Neural cell (in vitro differentiated cells): ENCODE data around the gene GAS7. TPM values are rescaled to one million over a fixed set of nuclear protein-coding genes. Genes with fewer than 3 reads are reported as not detected.

Experiments
- H2AFZ ChIP-seq: fragments of 200-600, 300-800 bp; sonication (generic), shearing (Covaris generic); 2 replicates; pipeline ENCODE4 v1.6.0; 2014; ENCODE audit warnings: low read depth, mild to moderate bottlenecking, antibody characterized with exemption, low read length, moderate library complexity
- H3F3A ChIP-seq: fragments of 200-600 bp; shearing (Covaris generic); 2 replicates; pipeline ENCODE4 v1.6.1; 2016; ENCODE audit warnings: mild to moderate bottlenecking, moderate library complexity, mixed read lengths, antibody characterized with exemption, low read length; ENCODE audit not compliant: insufficient read depth, poor library complexity, severe bottlenecking
- H3K27ac ChIP-seq: fragments of 200-600, 300-800 bp; sonication (generic), shearing (Covaris generic); 2 replicates; pipeline ENCODE4 v1.5.1; 2014; ENCODE audit warnings: mild to moderate bottlenecking, low read length, moderate library complexity
- H3K27me3 ChIP-seq: fragments of 300-800, 200-600 bp; sonication (generic), shearing (Covaris generic); 2 replicates; pipeline ENCODE4 v1.6.0; 2014; ENCODE audit warnings: mild to moderate bottlenecking, low read depth, low read length, moderate library complexity; ENCODE audit not compliant: insufficient read depth
- H3K36me3 ChIP-seq: fragments of 300-800, 200-600 bp; sonication (generic), shearing (Covaris generic); 2 replicates; pipeline ENCODE4 v1.5.1; 2014; ENCODE audit warnings: mild to moderate bottlenecking, antibody characterized with exemption, low read length, moderate library complexity; ENCODE audit not compliant: insufficient read depth
- H3K4me2 ChIP-seq: fragments of 300-800, 200-600 bp; sonication (generic), shearing (Covaris generic); 2 replicates; pipeline ENCODE4 v1.6.0; 2014; ENCODE audit warnings: mild to moderate bottlenecking, low read length
- H3K4me3 ChIP-seq: fragments of 300-800, 200-600 bp; sonication (generic), shearing (Covaris generic); 2 replicates; pipeline ENCODE4 v1.5.1; 2014; ENCODE audit warnings: mild to moderate bottlenecking, low read length, moderate library complexity
- H3K79me2 ChIP-seq: fragments of 200-600 bp; shearing (Covaris generic); replicated peaks from 2 replicates; pipeline ENCODE4 v1.6.0; 2014; ENCODE audit warnings: mild to moderate bottlenecking, low read length, moderate library complexity; ENCODE audit not compliant: insufficient read depth
- H3K9ac ChIP-seq: fragments of 300-800, 200-600 bp; sonication (generic), shearing (Covaris generic); 2 replicates; pipeline ENCODE4 v1.6.1; 2016; ENCODE audit warnings: mild to moderate bottlenecking, low read length, mixed read lengths
- H3K9me2 ChIP-seq: fragments of 200-600 bp; shearing (Covaris generic); 2 replicates; pipeline ENCODE4 v1.6.1; 2016; ENCODE audit warnings: mild to moderate bottlenecking, low read length, mixed read lengths; ENCODE audit not compliant: insufficient read depth
- H3K9me3 ChIP-seq: fragments of 200-600, 300-800 bp; sonication (generic), shearing (Covaris generic); 2 replicates; pipeline ENCODE4 v1.6.1; 2016; ENCODE audit warnings: mild to moderate bottlenecking, mixed run types, low read length, moderate library complexity, mixed read lengths
- H4K20me1 ChIP-seq: fragments of 200-600 bp; shearing (Covaris generic); 2 replicates; pipeline ENCODE4 v1.6.1; 2016; ENCODE audit warnings: mild to moderate bottlenecking, mixed run types; ENCODE audit not compliant: insufficient read depth
- EP300 ChIP-seq: fragments of 450-650 bp; conservative IDR thresholded peaks from 2 replicates; pipeline ENCODE4 v1.6.1; 2014; ENCODE audit warnings: antibody characterized with exemption, mild to moderate bottlenecking, moderate library complexity; ENCODE audit not compliant: poor library complexity, severe bottlenecking
- EZH2 ChIP-seq: fragments of 200-600, 300-800 bp; shearing (Covaris generic), sonication (generic); IDR thresholded peaks from 2 replicates; pipeline ENCODE4 v1.6.1; 2014; ENCODE audit warnings: antibody characterized with exemption, low read length, borderline replicate concordance, mild to moderate bottlenecking; ENCODE audit not compliant: insufficient read depth, poor library complexity, severe bottlenecking
- MXI1 ChIP-seq: fragments of 450-650 bp; conservative IDR thresholded peaks from 2 replicates; pipeline ENCODE4 v1.6.1; 2014; ENCODE audit warnings: antibody characterized with exemption, mild to moderate bottlenecking; ENCODE audit not compliant: poor library complexity, severe bottlenecking
- POLR2AphosphoS5 ChIP-seq: IDR thresholded peaks from 2 replicates; pipeline ENCODE4 v1.6.1; 2012
- RAD21 ChIP-seq: fragments of 450-650 bp; conservative IDR thresholded peaks from 2 replicates; pipeline ENCODE4 v1.6.1; 2014; ENCODE audit warnings: antibody characterized with exemption, mild to moderate bottlenecking, moderate library complexity
- SMC3 ChIP-seq: fragments of 450-650 bp; conservative IDR thresholded peaks from 2 replicates; pipeline ENCODE4 v1.6.1; 2014; ENCODE audit warnings: antibody characterized with exemption, mild to moderate bottlenecking, moderate library complexity; ENCODE audit not compliant: poor library complexity
- TAF1 ChIP-seq: IDR thresholded peaks from 2 replicates; pipeline ENCODE4 v1.6.1; 2012; ENCODE audit warnings: low read depth
- polyA plus RNA-seq: library from polyadenylated mRNA; depleted of rRNA; stranded (reverse); fragments of >200 nt; gene quantifications from 2 replicates; pipeline ENCODE4 v1.2.3, GENCODE V29; 2014
- TF ChIP-seq, protein P1 (sequence below): fragments of 450-650 bp; IDR thresholded peaks from 2 replicates; pipeline ENCODE4 v1.5.1; 2014; ENCODE audit warnings: antibody characterized with exemption, mild to moderate bottlenecking, moderate library complexity; ENCODE audit not compliant: poor library complexity, severe bottlenecking
- TF ChIP-seq, protein P2 (sequence below): IDR thresholded peaks from 2 replicates; pipeline ENCODE4 v1.6.1; 2012; ENCODE audit warnings: borderline replicate concordance

GAS7 gene
- polyA plus RNA-seq, 1 donor from 2014 or later, result 23.6 TPM

DNA sequence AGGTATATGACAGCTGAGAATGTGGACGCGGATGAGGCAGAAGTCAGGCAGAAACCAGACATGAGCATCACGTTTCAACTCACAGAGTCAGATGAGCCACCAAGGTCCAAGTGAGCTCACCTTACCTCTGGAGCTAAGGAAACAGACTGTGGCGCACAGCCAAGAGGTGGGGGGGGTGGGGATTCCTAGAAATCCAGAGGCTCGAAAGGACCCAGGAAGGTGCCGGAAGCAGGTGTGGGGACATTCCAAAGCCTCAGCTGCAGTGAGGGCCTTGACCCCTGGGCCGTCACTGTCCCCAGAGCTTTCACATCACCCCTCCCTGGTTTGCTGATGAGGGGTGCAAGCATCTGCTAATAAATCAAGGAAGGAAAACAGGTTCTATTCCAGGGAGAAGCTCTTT is 264.1 kb downstream of the GAS7 start:
- Histone ChIP-seq H3K9me3 (peaks cover 5% of the 10 kb centered on the region), H3K27me3 (no peaks in the 10 kb centered on the region), H3K9ac (no peak overlapping the region), H3K79me2 (no peaks in the 10 kb centered on the region), H4K20me1 (no peaks in the 10 kb centered on the region), H3K36me3 (peaks cover 7% of the 10 kb centered on the region), H3F3A (no peaks in the 10 kb centered on the region), H2AFZ (no peak overlapping the region), H3K4me3 (no peak overlapping the region), H3K4me2 (no peak overlapping the region), H3K27ac (no peak overlapping the region), H3K9me2 (no peaks in the 10 kb centered on the region)
- TF ChIP-seq, protein P1, sequence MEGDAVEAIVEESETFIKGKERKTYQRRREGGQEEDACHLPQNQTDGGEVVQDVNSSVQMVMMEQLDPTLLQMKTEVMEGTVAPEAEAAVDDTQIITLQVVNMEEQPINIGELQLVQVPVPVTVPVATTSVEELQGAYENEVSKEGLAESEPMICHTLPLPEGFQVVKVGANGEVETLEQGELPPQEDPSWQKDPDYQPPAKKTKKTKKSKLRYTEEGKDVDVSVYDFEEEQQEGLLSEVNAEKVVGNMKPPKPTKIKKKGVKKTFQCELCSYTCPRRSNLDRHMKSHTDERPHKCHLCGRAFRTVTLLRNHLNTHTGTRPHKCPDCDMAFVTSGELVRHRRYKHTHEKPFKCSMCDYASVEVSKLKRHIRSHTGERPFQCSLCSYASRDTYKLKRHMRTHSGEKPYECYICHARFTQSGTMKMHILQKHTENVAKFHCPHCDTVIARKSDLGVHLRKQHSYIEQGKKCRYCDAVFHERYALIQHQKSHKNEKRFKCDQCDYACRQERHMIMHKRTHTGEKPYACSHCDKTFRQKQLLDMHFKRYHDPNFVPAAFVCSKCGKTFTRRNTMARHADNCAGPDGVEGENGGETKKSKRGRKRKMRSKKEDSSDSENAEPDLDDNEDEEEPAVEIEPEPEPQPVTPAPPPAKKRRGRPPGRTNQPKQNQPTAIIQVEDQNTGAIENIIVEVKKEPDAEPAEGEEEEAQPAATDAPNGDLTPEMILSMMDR, result no peak
- no peak for TF ChIP-seq EZH2
- no peak for TF ChIP-seq SMC3
- TF ChIP-seq, protein P2, sequence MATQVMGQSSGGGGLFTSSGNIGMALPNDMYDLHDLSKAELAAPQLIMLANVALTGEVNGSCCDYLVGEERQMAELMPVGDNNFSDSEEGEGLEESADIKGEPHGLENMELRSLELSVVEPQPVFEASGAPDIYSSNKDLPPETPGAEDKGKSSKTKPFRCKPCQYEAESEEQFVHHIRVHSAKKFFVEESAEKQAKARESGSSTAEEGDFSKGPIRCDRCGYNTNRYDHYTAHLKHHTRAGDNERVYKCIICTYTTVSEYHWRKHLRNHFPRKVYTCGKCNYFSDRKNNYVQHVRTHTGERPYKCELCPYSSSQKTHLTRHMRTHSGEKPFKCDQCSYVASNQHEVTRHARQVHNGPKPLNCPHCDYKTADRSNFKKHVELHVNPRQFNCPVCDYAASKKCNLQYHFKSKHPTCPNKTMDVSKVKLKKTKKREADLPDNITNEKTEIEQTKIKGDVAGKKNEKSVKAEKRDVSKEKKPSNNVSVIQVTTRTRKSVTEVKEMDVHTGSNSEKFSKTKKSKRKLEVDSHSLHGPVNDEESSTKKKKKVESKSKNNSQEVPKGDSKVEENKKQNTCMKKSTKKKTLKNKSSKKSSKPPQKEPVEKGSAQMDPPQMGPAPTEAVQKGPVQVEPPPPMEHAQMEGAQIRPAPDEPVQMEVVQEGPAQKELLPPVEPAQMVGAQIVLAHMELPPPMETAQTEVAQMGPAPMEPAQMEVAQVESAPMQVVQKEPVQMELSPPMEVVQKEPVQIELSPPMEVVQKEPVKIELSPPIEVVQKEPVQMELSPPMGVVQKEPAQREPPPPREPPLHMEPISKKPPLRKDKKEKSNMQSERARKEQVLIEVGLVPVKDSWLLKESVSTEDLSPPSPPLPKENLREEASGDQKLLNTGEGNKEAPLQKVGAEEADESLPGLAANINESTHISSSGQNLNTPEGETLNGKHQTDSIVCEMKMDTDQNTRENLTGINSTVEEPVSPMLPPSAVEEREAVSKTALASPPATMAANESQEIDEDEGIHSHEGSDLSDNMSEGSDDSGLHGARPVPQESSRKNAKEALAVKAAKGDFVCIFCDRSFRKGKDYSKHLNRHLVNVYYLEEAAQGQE, result no peak
- TF ChIP-seq MXI1, result no peak
- TF ChIP-seq EP300, result no peak
- no peak for TF ChIP-seq POLR2AphosphoS5
- TF ChIP-seq RAD21, result no peak
- no peak for TF ChIP-seq TAF1

DNA sequence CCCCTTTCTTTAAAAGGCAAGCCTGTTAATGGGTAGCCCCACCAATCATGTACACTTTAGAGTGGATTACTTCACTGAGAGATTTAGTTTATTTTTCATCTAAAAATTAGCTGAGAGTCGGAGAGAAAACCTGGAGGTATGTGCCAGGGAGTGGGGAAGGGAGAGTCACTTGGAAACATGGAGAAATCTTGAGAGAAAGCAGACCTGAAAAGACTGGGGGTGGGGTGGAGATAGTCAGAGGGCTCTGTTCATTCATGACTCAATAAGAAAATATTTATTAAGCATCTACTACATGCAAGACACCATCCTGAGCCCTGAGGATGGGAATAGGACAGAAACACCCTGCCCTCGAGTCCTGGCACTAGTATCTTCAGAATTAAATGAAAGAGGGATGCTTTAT is 265.9 kb downstream of the GAS7 start:
- Histone ChIP-seq H3K79me2 (no peaks in the 10 kb centered on the region), H3K27me3 (no peaks in the 10 kb centered on the region), H3F3A (no peaks in the 10 kb centered on the region), H3K9me2 (no peaks in the 10 kb centered on the region), H3K9me3 (no peaks in the 10 kb centered on the region), H4K20me1 (no peaks in the 10 kb centered on the region), H3K36me3 (no peaks in the 10 kb centered on the region), H3K4me2 (no peak overlapping the region), H3K4me3 (no peak overlapping the region), H3K27ac (no peak overlapping the region), H3K9ac (no peak overlapping the region), H2AFZ (no peak overlapping the region)
- TF ChIP-seq EZH2 (no peak), RAD21 (no peak), TAF1 (no peak)
- TF ChIP-seq, protein P1, result no peak
